Hypothalamus (tissue), 51 donors: Measurements from ENCODE around the gene ACY1.

ENCODE experiments used
- DNase-seq, 51 donors: peaks; one replicate each; lab custom pipeline; 2025; lab: John Stamatoyannopoulos, UW

Gene ACY1

DNA sequence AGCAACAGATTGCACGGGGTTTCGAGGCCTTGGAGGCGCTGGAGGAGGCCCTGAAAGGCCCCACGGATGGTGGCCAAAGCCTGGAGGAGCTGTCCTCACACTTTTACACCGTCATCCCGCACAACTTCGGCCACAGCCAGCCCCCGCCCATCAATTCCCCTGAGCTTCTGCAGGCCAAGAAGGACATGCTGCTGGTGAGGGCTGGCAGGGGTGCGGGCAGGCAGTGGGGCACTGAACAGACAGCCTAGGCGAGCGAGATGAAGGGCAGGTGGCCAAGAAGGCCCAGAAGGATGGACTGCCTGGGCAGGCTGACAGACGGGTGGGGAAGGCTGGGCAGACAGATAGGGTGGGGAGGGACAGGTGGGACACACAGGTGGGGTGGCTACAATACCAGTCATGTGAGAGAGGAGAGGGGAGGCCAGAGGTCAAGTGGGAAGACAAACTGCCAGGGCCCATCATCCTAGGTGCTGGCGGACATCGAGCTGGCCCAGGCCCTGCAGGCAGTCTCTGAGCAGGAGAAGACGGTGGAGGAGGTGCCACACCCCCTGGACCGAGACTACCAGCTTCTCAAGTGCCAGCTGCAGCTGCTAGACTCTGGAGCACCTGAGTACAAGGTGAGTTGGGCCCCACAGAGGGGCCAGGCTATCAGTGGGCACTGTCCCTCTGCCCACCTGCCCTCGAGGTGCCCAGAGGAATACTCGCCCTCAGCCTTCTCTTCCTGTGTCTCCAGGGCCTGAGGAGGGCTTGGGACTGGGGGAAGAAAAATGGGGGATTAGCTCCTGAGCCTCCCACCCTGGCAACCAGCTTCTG lies 38.1 kb upstream of the ACY1 start:
- no peak for DNase-seq

DNA sequence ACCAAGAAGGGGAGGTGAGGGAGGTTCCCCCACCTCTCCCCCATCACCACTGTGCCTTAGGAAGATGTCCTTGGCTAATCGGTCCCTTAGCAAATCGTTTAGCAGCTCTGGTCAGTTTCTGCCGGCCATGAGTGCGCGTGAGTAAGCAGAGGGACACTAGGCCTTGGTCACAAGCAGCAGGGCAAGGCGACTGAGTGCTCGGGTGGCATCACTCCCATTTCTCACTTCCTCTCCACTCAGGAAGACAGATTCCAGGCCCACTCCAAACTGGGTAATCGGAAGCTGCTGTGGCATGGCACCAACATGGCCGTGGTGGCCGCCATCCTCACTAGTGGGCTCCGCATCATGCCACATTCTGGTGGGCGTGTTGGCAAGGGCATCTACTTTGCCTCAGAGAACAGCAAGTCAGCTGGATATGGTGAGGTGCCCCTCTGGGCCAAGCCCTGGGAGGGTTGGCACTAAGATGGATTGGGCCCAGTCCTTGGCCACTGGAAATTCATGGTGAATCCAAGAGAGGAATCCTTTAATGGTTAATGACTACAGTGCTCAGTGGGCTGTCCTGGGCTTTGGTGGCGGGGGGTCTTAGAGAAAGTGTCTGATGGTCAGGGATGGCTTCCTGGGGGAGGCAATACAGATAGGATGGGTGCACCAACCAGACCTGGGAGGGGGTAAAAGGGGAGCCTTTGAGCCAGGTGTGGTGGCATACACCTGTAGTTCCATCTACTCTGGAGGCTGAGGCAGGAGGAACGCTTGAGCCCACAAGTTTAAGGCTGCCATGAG lies 37.2 kb upstream of the ACY1 start:
- DNase-seq = no peak

DNA sequence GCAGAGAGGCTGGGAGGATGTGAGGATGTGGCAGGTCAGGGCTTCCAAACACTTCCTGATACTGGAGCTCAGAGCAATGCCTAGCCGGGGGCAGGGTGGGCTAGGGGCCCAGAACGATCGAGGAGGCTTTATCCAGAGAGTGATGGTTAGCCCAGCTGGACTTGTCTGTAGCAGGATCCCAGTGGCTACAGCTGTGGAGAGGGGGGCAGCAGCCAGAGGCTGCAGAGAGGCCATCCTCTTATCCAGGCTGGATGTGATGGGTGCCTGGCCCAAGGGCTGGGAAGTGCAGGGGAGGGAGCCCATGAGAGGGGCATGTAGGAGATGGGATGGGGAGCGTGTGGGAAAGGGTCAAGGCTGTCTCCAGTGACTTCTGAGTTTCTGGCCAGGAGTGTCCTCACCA lies 36.5 kb upstream of the ACY1 start:
- DNase-seq = no peak

DNA sequence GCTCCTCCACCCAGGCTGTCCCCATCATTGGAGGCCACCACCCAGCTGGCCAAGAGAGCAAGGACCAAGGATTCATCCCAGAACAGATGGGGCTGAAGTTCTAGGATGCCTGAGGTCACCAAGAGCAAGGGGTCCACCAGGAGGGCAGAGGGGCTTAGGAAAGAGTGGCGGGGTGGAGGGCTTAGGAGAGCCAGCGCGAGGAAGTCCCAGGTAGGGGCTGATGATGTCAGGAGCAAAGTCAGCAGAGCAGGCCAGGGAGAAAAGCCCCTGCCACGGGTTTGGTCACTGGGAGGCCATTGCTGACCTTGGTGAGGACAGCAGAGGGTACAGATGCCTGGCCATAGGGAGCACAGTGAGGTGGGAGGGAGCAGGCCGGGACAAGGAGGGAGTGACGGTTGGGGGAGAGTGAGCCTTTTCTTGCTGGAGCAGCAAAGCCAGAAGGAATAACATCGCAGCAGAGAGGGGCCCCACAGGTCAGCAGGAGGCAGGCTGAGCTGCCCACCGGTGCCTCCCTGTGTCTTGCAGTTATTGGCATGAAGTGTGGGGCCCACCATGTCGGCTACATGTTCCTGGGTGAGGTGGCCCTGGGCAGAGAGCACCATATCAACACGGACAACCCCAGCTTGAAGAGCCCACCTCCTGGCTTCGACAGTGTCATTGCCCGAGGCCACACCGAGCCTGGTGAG lies 36.0 kb upstream of the ACY1 start:
- no peak for DNase-seq

DNA sequence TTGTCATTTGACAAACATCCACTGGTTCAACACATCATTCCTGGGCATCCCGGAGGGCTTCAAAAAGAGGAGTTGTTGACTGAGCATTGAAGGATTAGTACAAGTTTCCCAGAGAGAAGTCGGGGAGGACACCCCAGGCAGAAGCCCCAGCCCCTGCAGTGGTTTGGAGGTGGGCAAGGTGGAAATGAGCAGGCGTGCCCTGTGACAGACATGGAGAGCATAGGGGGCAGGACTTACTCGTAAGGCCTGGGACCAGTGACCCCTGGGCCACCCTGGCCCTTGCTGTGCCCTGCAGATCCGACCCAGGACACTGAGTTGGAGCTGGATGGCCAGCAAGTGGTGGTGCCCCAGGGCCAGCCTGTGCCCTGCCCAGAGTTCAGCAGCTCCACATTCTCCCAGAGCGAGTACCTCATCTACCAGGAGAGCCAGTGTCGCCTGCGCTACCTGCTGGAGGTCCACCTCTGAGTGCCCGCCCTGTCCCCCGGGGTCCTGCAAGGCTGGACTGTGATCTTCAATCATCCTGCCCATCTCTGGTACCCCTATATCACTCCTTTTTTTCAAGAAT lies 35.2 kb upstream of the ACY1 start:
- no peak for DNase-seq

DNA sequence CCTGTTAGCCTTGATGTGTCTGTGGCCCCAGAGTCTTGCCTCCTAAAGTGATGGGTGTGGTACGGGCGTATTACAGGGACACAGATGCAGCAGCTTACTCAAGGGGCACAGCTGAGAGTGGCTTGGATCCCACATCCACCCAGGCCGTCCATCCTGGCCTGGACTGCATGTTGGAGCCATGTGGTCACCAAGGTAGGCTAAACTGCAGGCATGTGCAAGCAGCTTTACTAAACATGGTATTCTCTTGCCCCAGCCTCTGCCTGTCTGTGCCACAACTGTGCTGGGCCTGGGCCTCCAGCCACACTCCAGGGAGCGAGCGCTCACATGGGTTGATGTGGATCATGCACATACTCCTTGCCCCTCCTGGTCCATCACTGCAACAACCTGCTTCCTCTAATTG lies 34.2 kb upstream of the ACY1 start:
- no peak for DNase-seq

DNA sequence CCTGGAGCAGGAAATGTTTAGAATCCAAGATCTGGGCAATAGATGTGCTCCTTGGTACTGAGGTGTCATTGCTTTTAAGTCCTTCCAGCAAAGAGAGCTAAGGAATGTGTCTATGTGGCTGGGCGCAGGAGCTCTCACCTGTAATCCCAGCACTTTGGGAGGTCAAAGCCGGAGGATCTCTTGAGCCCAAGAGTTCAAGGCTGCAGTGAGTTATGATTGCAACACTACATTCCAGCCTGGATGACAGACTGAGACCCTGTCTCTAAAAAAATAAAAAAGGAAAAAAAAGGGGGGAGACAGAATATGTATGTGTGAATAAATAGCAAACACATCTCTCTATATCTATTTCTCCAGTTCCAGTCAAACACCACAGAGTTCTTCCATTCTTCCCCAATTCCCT lies 32.4 kb upstream of the ACY1 start:
- no peak for DNase-seq

DNA sequence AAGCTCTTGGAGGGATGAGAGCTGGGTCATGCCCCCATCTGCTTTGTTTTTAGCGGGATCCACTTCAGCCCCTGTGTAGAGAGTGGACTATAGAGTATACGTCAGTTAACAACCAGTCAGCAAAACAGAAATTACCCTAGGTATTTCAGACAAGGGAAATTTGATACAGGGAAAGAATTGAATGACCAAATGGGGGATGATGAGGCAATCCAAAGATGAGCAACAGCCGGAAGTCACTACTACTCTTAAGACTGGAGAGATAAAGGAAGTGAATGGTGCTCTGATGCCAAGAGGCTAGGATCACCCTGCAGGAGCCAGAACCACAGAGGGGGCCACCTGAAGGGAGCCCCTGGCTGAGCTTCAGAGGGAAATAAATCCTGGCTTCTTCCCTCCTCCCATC lies 29.9 kb upstream of the ACY1 start:
- no peak for DNase-seq

DNA sequence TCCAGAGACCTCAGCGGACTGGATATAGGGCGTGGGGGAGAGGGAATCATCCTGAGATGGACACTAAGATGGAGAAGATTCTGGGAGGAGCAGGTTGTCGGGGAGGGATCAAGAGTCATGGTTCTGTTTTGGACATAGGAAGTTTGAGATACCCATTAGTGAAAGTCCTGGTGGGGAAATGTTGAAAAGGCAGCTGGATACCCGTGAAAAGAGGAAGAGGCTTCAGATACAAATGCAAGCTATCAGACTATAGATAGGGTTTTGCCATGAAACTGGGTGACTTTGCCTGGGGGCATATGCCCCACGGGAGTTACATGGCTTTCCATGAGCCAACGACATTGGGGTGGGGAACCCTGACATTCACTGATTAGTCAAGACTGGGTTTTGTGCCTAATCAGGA lies 29.2 kb upstream of the ACY1 start:
- DNase-seq = no peak

DNA sequence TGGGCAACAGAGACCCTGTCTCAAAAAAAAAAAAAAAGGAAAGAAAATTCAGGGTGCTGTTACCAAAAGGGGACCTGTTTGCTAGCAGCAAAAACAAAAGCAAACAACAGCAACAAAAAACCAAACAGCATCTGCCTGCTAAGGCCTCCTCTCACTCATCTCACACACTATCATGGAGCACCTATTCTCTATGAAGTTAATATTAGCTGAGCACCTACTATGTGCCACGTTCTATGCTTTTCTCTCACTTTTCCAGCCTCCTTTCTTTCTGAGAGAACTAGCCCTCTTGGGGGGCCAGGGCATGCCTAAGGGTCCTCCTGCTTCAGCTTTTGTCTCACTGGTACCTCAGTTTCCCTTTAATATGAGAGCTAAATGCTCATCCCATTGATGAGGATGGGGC lies 28.6 kb upstream of the ACY1 start:
- no peak for DNase-seq

DNA sequence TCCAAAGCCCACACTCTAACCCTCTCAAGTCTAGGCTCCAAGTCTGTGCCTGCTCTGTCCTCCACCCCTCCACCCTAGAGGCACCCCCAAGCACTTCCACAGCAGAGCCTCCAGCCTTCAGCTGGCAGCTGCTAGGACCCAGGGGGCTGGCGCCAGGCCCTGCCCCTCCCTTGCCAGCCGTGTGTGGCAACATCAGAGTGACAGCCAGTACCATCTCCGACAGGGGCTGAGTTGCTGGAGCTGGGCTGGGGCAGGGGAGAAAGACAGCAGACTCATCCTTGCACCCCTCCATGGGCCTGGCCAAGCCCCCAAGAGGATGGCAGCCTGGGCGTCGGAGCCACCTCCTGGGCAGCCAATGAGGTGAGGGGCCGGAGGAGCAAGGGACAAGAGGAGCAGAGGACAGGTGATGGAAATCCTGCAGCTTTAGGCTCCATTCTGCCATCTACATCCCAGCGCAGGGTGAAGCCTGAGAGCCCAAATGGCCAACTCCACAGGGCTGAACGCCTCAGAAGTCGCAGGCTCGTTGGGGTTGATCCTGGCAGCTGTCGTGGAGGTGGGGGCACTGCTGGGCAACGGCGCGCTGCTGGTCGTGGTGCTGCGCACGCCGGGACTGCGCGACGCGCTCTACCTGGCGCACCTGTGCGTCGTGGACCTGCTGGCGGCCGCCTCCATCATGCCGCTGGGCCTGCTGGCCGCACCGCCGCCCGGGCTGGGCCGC lies 28.0 kb upstream of the ACY1 start, which contains the start of gene GPR62:
TSS of gene GPR62 (plus strand) at position 207 of the 718 bp plus-strand sequence. CDS start at position 479, 272 bp downstream.
- peak in 44 of 51 donors; percentile 15 to 90 (median 72) for DNase-seq

DNA sequence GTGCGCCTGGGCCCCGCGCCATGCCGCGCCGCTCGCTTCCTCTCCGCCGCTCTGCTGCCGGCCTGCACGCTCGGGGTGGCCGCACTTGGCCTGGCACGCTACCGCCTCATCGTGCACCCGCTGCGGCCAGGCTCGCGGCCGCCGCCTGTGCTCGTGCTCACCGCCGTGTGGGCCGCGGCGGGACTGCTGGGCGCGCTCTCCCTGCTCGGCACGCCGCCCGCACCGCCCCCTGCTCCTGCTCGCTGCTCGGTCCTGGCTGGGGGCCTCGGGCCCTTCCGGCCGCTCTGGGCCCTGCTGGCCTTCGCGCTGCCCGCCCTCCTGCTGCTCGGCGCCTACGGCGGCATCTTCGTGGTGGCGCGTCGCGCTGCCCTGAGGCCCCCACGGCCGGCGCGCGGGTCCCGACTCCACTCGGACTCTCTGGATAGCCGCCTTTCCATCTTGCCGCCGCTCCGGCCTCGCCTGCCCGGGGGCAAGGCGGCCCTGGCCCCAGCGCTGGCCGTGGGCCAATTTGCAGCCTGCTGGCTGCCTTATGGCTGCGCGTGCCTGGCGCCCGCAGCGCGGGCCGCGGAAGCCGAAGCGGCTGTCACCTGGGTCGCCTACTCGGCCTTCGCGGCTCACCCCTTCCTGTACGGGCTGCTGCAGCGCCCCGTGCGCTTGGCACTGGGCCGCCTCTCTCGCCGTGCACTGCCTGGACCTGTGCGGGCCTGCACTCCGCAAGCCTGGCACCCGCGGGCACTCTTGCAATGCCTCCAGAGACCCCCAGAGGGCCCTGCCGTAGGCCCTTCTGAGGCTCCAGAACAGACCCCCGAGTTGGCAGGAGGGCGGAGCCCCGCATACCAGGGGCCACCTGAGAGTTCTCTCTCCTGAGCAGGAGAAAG lies 27.2 kb upstream of the ACY1 start:
- peak in 38 of 51 donors; percentile 24 to 78 (median 62) for DNase-seq

DNA sequence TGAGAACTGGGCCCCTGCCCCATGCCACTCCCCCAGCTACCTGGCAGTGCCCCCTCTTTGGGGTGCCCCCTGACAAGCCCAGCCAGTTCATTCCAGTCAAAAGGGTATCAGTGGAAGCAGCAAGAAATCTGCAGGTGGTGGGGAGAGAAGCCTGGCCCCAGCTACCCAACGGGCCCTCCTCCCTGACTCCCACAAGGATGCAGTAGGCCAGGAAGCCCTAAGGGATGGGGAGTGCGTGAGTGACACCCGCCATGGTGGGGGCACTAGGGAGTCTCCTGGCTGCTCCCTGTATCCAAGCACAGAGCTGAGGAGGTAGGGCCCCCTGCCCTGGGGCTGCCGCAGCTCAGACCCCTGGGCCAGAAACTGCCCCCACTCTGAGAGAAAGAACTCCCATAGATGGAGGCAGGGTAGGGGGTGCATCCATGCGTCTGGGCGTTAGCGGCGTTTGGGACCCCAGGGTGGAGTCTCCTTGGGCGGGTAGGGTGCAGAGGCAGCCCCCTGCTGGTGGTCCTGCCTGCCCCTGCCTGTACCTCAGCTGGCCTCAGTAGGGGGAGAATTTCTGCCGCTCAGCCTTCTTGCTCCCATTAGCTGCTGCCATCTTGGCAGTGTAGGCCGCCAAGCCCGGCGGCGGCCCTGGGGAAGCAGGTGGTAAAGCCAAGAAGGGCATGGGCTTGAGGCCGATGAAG lies 25.7 kb upstream of the ACY1 start:
- no peak for DNase-seq

DNA sequence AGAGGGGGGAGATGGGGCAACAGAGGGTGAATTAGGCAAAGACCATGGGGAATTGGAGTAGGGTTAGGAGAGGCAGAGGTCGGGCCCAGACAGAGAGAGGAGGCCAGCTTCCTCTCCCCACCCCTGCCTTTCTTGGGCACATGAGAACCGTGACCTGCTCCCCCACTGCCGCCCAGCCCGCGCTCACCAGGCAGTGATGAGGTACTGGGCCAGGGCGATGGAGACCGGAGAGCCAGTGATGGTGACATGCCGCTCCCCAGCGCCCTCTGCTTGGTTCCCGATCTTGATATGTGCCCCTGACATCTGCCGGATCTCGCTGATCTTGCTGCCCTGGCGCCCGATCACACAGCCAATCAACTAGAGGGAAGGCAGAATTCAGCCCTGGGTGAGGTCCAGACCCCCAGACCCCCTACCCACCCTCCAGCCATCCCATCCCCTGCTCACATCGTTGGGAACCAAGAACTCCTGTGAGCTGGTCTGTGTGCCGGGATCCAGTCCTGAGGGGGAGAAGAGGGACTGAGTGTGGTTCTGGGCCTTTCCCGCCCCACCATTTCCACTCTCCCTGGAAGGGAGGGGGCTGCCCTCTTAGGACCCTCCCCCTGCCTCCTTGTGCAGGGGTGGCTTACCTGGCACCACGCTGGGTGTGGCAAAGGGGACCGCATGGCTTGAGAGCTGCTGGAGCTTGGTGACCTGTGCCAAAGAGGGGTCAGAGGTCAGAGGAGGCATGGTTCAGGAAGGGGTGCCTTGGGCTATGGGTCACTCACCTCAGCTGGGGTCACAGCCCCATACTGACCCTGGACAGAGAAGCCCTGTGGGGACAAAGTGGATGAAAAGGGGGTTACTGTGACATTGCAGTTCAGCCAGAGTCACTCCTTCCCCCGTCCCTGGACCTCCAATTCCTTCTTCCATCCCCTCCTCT lies 24.5 kb upstream of the ACY1 start:
- no peak for DNase-seq

DNA sequence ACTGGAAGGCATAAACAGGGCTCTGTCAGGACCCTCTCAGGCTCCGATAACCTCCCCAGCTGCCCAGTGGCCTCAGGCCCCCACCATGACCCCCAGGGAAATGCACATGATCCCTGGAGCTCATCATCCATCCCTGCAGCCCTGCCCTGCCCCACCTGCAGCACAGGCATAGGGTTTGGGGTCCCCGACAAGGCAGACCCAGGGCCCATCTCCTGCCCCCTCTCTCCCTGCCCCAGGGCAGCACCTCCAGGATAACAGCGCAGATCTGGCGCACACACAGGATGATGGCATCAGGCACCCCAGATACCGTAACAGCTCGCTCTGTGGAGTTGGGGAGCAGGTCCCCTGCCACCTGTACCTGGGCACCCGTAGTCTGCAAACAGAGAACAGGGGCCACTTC lies 23.7 kb upstream of the ACY1 start:
- DNase-seq = no peak

DNA sequence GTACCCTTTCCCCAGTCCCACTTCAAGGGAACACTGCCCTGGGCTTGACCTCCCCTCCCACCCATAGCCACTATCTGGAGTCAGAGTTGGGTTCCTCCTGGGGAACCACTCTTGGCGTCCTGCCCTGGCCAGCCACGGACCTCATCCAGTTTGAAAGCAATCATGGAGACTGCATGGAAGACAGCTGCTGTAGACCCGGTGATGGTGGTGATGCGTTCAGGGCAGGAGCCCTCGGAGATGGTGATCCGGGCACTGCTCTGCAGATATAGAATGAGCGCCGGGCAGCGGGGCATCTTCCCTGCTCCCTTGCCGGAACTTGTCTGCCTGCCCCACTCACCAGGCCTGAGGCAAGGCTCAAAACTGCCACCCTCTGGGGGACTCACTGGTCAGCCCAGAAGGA lies 22.9 kb upstream of the ACY1 start:
- no peak for DNase-seq

DNA sequence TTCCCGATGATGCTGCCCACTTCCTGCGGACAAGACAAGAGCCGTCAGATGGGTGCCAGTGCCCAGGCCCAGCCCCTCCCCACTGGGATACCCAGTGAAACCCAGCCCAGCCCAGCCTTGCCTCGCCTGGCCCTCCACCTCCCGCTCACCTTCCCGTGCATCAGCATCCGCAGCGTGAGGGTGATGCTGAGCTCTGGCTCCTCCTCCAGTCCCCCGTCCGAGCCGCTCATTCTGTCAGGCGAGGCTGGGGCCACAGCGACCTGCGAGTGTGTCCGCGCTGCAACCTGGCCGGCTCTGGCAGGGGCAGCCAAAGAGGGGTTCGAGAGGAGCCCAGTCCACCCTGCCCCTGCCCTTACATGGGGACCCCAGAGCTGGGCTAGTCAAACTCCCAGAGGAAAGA lies 22.3 kb upstream of the ACY1 start:
- no peak for DNase-seq
